A549 (cell line): Measurements from ENCODE around the gene SMARCD1.

ENCODE experiments used
- CBX2 ChIP-seq: fragments of 200-600 bp; sonication (generic); IDR thresholded peaks from 2 replicates; pipeline ENCODE4 v1.6.1; 2016; ENCODE audit warnings: low read depth, mild to moderate bottlenecking, borderline replicate concordance
- CEBPB ChIP-seq, 2 experiments: fragments of >200 bp in 1 of 2; sonication (Bioruptor Twin) in 1 of 2; formaldehyde crosslinking in 1 of 2; IDR thresholded peaks; 2 replicates each; pipeline ENCODE4 v1.6.1; 2012 to 2016
- ESRRA ChIP-seq: fragments of 150-350 bp; IDR thresholded peaks from 2 replicates; pipeline ENCODE4 v1.6.1; 2014; ENCODE audit warnings: mild to moderate bottlenecking, low read length, borderline replicate concordance
- HOXA7 ChIP-seq: fragments of 250-450 bp; sonication (Bioruptor Pico); IDR thresholded peaks from 2 replicates; pipeline ENCODE4 v1.5.0; 2020; ENCODE audit warnings: mild to moderate bottlenecking, moderate library complexity
- JUNB ChIP-seq: fragments of >200 bp; sonication (Bioruptor Twin); formaldehyde crosslinking; IDR thresholded peaks from 2 replicates; pipeline ENCODE4 v1.6.1; 2016
- MAFK ChIP-seq: fragments of 450-650 bp; IDR thresholded peaks from 2 replicates; pipeline ENCODE4 v1.6.1; 2014; ENCODE audit not compliant: partially characterized antibody
- PHF8 ChIP-seq: fragments of 200-600 bp; sonication (generic); IDR thresholded peaks from 2 replicates; pipeline ENCODE4 v1.6.1; 2016; ENCODE audit warnings: low read depth, mild to moderate bottlenecking, antibody characterized with exemption, moderate library complexity, borderline replicate concordance
- POLR2A ChIP-seq: IDR thresholded peaks from 2 replicates; pipeline ENCODE4 v1.6.1; 2012; ENCODE audit warnings: mild to moderate bottlenecking, low read length
- RAD21 ChIP-seq, 2 experiments: fragments of >200 bp in 1 of 2; sonication (Bioruptor Twin) in 1 of 2; formaldehyde crosslinking in 1 of 2; IDR thresholded peaks in 1 of 2; conservative IDR thresholded peaks in 1 of 2; 2 replicates in 1 of 2; 3 replicates in 1 of 2; pipeline ENCODE4 v1.6.1; 2012 to 2018; ENCODE audit warnings: inconsistent platforms in 1 of 2
- RFX5 ChIP-seq: fragments of 450-650 bp; IDR thresholded peaks from 2 replicates; pipeline ENCODE4 v1.7.1; 2014; ENCODE audit warnings: antibody characterized with exemption, mild to moderate bottlenecking, moderate library complexity
- RNF2 ChIP-seq: fragments of 200-600 bp; sonication (generic); IDR thresholded peaks from 2 replicates; pipeline ENCODE4 v1.6.1; 2016; ENCODE audit warnings: low read depth, mild to moderate bottlenecking, antibody characterized with exemption, moderate library complexity, borderline replicate concordance
- TF ChIP-seq, protein P1 (sequence below): fragments of >200 bp; sonication (Bioruptor Twin); formaldehyde crosslinking; IDR thresholded peaks from 3 replicates; pipeline ENCODE4 v1.5.1; 2016
- TF ChIP-seq, protein P2 (sequence below): fragments of 200-600 bp; sonication (generic); IDR thresholded peaks from 2 replicates; pipeline ENCODE4 v1.6.1; 2016; ENCODE audit warnings: antibody characterized with exemption, mild to moderate bottlenecking, moderate library complexity
- TF ChIP-seq, protein P3 (sequence below): IDR thresholded peaks from 2 replicates; pipeline ENCODE4 v1.6.1; 2012; ENCODE audit warnings: low read depth, borderline replicate concordance

DNA sequence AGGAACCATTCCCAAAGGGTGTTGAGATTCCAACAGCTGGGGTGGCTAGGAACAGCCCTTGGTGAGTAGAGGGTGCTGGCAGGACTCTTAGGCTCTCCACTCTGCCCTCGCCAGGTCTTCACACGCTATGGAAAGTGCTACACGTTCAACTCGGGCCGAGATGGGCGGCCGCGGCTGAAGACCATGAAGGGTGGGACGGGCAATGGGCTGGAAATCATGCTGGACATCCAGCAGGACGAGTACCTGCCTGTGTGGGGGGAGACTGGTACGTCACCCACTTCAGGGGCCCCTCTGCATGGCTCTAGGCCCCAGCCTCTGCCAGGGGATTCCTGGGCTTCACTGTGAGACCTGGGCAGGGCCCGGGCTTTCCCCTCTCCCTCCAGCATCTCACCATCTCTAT is 8.0 kb upstream of the SMARCD1 start:
- TF ChIP-seq, protein P1, sequence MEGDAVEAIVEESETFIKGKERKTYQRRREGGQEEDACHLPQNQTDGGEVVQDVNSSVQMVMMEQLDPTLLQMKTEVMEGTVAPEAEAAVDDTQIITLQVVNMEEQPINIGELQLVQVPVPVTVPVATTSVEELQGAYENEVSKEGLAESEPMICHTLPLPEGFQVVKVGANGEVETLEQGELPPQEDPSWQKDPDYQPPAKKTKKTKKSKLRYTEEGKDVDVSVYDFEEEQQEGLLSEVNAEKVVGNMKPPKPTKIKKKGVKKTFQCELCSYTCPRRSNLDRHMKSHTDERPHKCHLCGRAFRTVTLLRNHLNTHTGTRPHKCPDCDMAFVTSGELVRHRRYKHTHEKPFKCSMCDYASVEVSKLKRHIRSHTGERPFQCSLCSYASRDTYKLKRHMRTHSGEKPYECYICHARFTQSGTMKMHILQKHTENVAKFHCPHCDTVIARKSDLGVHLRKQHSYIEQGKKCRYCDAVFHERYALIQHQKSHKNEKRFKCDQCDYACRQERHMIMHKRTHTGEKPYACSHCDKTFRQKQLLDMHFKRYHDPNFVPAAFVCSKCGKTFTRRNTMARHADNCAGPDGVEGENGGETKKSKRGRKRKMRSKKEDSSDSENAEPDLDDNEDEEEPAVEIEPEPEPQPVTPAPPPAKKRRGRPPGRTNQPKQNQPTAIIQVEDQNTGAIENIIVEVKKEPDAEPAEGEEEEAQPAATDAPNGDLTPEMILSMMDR = no peak
- TF ChIP-seq RNF2 = no peak
- no peak for TF ChIP-seq PHF8
- TF ChIP-seq ESRRA = no peak
- no peak for TF ChIP-seq RAD21 (conservative IDR thresholded peaks at IDR 0.05 in 1 of 2, IDR thresholded peaks at IDR 0.05 in 1 of 2)
- TF ChIP-seq MAFK = no peak
- no peak for TF ChIP-seq CEBPB (IDR thresholded peaks at IDR 0.05)
- TF ChIP-seq RFX5 = no peak
- TF ChIP-seq POLR2A = no peak
- no peak for TF ChIP-seq CBX2
- TF ChIP-seq, protein P2, sequence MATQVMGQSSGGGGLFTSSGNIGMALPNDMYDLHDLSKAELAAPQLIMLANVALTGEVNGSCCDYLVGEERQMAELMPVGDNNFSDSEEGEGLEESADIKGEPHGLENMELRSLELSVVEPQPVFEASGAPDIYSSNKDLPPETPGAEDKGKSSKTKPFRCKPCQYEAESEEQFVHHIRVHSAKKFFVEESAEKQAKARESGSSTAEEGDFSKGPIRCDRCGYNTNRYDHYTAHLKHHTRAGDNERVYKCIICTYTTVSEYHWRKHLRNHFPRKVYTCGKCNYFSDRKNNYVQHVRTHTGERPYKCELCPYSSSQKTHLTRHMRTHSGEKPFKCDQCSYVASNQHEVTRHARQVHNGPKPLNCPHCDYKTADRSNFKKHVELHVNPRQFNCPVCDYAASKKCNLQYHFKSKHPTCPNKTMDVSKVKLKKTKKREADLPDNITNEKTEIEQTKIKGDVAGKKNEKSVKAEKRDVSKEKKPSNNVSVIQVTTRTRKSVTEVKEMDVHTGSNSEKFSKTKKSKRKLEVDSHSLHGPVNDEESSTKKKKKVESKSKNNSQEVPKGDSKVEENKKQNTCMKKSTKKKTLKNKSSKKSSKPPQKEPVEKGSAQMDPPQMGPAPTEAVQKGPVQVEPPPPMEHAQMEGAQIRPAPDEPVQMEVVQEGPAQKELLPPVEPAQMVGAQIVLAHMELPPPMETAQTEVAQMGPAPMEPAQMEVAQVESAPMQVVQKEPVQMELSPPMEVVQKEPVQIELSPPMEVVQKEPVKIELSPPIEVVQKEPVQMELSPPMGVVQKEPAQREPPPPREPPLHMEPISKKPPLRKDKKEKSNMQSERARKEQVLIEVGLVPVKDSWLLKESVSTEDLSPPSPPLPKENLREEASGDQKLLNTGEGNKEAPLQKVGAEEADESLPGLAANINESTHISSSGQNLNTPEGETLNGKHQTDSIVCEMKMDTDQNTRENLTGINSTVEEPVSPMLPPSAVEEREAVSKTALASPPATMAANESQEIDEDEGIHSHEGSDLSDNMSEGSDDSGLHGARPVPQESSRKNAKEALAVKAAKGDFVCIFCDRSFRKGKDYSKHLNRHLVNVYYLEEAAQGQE = no peak
- TF ChIP-seq, protein P3, sequence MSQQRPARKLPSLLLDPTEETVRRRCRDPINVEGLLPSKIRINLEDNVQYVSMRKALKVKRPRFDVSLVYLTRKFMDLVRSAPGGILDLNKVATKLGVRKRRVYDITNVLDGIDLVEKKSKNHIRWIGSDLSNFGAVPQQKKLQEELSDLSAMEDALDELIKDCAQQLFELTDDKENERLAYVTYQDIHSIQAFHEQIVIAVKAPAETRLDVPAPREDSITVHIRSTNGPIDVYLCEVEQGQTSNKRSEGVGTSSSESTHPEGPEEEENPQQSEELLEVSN = no peak
- TF ChIP-seq HOXA7 (CRISPR knock-in tag) = no peak
- TF ChIP-seq JUNB = no peak
